AG20443 (cell line): ENCODE measurements around the gene RIMBP2.

Source experiments
- DNase-seq: peaks from one replicate; pipeline ENCODE4 v3.0.0; 2012; ENCODE audit warnings: low spot score, mixed read lengths

Gene RIMBP2

DNA sequence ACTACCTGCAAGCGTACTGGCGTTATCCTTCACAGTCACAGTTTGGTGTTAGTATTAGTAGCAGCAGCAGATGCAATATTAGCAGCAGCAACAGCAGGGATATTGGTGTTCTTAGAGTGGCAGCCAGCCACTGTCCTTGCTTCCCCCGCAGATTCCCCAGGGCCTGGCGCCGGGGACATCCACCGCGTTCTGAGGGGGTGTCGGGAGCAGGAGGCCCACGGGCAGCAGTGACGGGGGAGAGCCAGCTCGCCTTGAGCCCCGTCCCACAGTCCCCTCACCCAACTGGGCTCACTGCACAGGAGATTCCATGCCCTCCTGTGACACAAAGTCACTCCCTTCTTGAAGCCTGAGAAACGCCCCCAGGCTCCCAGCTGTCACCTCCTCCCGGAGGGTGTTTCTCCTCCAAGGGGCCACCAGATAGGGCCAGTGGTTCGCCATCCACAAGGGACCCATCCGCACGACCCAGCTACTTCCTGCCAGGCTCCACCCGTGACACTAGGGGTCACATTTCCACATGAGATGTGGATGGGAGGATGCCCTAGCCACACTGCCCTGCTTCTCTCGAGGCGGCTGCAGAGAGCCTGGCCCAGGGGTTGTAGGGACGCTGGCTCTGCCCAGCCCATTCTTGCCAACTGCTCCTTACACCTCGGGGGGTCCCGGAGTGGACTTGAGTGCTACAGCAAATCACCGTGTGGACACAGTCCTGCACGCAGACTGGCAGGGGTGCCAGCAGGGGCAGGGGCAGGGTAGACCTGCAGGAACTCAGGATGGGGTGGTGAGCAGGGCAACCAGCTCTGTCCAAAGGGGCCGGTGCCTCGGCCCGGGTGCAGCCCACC lies 255.3 kb downstream of the RIMBP2 start:
- no peak for DNase-seq

DNA sequence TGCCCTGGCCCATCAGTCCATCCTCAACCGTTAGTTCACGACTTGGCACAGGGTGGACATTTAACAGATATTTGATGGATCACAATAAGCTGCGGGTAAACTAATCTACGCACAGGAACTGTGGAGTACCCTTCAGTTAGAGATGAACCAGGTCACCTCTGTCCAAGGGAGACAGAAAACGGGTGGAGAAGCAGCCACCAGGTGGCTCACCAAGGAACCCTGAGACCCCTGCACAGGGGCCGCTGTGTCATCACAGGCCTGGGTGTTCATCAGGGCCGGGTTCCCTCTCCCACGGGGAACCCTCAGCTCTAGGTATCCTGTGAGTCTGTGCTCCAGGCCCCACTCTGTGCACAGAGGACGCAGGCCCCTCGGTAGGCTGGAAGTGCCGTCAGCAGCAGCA lies 256.2 kb downstream of the RIMBP2 start:
- no peak for DNase-seq

DNA sequence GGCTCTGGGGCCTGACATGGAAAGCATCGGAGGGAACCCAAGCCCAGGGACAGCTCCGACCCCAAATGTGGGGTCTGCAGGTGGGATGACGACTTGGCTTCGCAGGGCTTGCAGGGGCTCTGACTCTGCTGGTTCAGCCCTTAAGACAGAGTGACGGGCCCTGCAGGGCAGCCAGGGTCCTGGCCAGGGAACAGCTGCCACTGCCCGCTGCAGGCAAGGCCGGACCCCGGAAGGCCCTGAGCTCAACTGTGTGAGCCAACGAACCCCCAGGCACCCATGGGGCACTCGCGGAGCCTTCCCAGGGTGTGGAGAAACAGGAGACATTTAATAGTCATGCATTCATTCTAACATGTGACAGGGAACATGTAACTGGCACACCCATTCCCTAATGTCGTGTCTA lies 257.8 kb downstream of the RIMBP2 start:
- no peak for DNase-seq

DNA sequence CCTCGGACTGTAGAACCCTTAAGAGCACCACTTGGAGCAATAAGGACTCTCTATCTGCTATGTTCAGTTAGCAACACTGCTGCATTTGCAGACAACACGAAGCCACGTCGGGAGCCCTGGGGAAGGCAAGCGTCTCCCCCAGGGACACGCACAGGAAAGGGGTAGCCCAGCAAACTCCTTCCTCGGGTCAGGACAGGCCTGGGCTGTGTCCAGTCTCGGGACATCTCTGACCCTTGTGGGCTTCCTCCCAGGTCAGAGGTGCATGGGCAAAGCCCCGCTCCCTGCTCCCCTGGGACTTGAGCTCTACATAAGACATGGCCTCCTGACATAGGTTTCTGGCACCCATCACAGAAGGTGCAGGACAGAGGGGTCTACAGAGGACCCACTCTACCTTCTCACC lies 258.9 kb downstream of the RIMBP2 start:
- DNase-seq = no peak

DNA sequence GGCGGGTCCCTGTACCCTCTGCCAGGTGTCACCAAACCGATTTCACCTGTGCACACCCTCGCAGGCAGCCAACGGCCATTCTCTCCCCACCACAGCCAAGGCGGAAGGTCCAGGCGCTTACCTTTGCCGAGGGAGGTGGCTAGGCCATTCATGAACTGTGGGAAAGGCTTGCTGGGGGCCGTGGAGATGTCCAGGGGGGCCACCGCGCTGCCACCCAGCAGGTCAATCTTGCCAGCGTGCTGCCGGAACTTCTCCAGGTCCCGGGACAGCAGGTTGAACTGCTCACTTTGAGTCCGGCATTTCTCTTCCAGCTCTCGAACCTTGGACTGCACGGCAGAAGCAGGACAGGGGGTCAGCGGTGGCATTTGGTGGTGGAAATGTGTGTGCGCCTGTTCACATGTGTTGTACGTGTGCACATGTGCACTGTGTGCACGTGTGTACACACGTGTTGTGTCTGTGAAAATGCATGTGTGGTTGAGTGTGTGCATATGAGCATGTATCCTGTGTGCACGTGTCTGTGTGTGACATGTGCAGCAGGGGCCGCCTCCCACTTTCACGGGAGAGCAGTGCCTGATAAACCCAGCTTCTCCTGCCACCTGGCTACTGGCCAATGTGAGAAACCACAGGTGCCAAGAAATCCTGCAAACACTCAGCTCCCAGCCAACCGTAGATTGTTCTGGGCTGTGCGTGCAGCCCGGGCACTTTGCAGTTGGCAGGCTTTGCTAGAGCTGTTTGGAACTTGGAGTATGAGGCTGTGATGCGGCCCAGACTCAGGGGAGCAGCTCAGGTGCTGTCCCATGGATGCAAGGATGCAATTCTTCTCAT lies 259.5 kb downstream of the RIMBP2 start:
- DNase-seq = no peak

DNA sequence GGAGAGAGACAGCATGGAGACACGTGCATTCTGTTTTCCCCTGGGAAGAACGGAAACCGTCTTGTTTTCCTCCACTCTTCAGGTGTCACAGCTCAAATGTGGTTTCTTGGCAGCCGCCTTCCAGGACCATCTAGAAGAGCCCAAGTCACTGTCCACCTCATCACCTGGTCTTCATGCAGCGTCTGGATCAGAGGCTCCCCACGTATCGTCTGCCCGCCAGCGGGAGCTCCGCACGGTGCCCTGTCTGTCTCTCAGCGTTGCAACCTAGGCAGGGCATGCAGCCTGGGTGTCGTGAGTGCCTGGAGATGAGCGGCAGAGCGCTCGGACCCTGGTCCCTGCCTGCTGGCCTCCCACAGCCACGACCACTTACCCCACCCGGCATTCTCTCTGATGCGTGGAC lies 260.9 kb downstream of the RIMBP2 start:
- no peak for DNase-seq

DNA sequence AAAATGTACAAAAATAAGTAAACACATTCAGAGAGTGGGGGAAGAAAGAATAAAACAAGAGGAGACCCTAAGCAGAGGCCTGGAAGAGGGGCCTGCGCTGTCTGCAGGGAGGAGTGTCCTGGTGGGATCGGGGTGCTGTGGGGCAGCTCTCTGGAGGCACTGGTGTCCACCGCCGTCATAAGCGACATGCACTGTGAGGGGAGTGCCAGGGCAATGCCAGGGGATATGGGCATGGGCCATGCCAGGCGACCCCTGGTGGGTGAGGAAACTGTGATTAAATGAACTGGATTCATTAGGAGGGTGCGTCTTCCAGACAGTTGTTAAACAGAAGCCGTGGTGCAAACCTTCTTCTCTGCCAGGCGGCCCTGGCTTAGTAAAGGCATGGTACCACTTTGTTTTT lies 261.8 kb downstream of the RIMBP2 start:
- DNase-seq = no peak

DNA sequence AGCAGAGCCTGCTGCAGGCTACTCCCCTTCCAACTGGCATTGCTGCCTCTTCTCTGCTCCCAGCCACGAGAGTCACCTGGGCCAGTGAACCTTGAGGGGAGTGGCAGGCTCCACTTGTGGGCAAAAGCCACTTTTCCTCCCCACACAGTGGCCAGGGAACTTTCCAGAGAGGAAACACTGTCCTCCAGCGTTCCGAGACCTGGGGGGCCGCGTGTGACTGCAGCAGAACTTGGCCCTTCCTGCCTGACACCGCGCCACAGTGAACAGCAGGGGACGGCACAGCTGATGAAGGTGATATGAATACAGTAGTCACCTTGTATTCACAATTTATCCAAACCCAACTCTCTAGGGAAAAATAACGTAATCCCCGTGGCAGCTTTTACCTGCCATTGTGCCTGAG lies 263.6 kb downstream of the RIMBP2 start:
- DNase-seq = no peak

DNA sequence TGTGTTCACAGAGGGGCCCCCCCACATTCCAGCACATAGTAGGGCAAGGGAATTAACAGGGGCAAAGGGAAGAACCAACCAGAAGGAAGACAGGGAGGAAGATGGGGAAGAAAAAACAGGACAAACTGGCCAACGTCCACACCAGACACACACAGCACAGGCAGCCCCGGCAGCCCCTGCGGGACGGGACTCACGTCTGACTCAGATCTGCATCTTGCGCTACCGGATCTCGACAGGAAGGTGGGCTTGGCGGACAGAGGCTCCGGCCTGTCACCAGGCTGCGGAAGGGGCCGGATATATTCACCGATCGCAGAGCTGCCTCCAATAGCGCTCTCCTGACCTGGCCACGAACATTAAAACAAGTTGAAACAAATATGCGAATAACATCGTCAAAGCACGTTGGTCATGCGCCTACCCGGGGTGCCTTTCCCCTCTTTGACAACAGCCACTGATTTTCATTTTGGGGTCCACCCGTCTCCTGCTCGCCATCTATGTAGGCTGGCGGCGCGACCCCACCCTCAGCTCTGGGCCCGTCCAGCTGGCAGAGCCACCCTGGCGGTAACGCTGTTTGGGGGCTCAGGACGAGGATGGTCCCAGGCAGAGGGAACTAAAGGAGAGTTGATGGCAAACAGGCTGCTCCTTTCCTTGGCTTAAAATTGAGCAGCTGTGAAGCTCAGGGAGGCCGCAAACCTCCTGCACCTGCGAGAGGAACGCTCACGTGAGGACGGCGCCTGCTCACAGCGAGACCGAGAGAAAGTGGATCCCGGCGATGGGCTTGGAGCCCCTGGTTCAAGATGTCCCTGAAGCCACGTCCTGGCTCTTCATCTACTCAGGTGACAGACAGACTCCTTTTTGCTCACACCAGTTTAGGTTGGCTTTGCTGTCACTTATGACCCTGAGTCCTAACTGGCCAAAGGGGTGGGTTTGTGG lies 264.8 kb downstream of the RIMBP2 start:
- DNase-seq = no peak

DNA sequence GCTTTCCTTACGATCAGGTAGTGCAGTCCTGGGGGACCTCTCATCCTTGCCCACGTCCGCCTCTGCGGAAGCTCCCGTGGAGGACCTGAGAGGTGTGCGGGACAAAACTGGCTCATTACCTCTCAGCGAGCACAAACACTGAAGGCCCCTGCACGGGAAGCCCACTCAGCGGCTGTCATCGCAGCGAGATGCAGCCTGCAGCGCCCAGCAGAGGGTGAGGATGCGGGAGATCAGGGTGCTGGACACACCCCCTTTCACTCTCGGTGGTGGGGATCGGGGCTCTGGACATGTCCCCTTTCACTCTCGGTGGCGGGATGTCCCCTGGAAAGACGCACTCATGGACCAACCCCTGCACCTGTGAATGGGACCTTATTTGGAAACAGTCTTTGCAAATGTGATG lies 266.8 kb downstream of the RIMBP2 start:
- DNase-seq = no peak

DNA sequence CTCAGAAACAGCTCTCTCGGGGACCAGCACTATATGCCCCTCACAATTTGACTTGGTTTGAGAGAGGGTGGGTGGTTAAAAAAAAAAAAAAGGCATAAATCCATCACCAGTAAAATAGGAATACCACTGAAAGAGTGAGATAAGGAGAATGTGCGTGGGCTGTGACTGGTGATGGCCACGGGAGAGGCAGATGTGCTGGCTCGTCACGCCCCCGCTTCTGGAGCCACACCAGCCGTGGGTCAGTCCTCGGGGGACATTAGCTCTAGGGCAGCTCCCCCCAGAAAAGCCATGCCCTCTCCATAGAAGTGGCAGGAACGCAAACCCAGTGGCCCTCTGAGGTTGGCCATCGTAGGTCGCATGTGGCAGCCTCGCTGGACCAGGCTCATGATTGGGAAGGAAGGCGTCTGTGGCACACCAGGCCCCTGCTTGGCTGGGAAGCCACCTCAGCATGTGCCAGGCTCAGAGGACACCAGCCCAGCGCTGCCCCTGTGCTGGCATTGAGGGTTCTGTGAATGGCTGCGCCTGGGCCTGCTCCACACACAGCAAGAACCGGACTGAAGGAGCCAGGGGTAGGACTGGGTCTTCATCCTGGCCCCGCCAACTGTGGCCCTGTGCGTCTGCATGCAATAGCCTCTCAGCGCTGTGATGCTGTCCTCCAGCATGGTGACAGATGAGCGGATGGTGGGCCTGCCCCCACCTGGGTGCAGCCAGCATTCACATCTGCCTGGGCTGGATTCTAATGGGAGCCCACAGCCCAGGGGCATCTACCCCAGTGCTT lies 267.9 kb downstream of the RIMBP2 start:
- no peak for DNase-seq

DNA sequence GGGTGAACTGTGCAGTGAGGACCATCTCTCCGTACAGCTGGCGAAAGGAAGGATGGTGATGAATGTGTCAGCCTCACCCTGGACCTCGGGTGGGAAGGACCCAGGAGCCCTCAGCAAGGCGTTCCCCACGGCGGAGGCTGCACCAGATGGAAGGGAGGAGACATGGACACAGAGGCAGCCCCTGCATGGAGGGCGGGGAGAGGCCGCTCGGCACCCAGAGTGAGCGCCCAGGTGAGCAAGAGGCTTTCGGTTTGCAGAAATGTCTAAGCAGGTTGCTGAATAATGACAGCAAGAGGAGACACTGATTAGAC lies 268.5 kb downstream of the RIMBP2 start:
- DNase-seq = no peak

DNA sequence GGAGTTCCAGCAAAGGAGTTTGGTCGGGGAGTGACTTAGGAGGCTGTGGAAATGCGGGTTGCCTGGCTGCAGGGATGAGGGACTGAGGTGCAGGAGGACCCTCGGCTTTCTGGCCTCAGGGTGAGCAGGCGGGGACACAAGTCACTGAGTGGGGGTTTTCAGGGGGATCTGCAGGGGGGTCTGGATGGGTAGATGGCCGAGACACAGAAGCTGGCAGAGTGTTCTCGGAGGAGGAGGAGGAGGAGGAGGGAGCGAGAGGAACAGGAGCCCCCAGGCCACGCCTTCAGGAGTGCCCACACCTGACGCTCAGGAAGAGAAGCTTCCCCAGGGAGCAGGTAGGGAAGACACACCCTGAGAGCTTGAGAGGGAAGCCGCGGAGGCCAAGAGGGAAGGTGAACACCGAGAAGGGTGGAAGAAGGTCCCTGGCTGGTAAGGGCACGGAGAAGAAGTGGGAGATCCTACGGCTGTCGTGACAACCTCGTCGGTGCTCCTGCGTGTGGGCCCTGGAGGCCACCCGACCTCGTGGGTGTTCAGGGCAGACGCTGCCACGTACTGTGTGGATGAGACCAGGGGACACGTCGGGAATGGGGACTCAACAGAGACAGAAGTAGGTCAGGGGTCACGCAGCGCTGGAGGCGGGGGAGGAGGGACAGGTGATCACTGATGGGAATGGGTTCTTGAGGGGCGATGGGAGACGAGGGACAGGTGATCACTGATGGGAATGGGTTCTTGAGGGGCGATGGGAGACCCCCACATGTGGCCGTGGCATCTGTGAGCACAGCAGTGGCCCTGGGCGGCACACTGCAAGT lies 269.0 kb downstream of the RIMBP2 start:
- no peak for DNase-seq

DNA sequence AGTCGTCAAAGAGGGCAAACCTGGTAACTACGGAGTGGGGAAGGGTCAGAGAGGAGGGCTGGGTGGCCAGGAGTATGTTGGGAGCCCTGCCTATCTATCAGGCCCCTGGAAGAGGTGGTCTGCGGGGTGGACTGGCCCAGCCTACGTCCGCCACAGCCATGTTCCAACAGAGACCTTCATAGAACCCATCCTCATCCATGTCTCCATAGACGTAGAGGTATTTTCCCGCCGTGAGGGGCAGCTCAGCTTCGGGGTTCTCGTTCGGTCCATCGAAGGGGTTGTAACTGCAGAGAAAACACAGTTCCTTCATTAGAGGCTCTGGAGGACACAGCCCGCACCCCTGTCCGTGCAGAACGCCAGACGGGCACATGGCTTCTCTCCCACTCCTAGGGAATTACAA lies 271.1 kb downstream of the RIMBP2 start:
- DNase-seq = no peak

DNA sequence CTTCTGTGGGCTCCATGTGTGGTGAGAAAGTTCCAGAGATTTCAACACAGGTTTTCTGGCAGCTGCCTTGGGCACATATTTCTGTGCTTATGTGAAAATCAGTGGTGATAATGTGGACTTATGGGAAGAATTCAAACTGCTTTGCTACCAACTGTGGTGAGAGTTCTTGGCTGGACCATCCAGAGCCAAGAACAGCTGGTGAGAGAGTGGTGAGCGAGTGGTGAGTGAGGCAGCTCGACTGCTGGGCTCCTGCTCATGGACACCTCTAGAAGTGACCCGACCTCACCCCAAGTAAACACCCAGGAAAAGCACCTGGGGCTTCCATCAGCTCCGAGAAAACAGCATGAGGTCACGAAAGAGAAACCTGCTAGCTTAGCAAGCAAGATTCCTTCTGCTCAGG lies 272.0 kb downstream of the RIMBP2 start:
- DNase-seq = no peak

DNA sequence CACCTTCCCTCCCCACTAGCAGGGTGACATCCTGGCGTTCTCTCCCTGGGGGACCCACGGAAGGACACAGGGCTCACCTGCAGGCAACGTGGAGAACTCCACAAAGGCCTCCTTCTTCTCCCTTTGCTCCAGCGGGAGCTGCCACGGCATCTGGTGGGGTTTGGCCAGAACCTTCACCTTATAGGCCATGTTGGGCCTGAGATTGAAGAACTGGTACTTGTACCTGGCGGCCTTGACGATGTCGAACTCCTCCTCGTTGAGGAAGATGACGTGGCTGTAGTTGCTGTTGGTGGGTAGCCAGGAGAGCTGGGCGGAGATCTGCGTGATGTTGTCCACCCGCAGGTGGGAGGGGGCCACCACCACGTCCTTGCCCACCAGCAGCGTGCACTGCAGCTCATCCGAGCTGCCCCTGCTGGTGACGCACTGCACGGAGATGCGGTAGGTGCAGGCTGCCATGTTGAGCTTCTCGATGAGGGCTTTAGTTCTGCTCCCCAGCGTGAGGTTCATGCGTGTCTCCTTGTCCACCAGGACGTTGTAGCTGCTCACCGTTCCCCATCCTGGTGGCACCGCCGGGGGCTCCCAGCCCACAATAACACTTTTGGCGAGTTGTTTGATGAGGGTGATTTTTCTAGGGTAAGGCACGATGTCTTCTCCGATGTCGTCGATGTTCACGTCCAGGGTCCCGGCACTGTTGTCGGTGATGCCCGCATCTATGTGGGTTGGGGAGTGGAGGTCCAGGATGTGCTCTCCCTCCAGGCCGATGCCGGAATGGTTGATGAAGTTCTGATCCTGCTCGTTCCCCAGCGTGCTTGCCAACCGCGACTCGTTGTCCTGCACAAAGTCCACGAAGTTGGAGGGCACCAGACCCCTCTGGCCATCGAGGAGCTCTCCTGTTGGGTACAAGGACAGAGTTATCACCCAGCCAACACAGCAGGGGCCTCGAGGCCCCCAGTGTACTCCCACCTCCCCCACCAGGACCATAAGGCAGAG lies 274.0 kb downstream of the RIMBP2 start:
- DNase-seq = no peak

DNA sequence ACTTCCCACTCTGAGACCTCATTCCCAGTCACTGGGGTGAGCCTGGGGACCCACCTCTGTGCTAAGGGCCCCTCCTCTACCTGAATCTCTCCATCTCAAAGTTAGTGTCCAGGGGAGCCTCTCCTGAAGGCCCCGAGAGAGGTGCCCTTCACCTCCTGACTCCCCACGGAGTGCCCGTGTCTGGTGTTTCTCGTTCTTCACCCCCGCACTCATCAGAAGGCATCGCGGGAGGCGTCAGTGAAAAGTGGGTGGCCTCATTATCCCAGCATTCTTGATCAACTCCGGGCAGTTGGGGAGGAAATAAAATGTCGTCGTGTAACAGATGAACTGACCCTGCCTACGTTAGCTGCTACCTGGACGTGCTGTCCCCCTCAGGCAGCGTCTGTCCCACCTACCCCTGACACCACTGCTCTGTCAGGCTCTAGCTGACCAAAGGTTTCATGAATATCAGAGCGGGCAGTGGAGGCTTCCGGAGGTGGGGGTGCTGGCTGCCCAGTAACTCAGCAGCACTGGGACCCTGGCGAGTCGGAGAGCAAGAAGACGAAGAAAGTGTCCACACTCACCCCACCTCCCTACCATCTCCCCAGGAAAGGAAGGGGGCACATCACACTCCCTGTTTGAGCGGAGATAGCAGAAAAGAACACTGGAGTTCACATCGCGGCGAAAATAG lies 275.6 kb downstream of the RIMBP2 start:
- no peak for DNase-seq

DNA sequence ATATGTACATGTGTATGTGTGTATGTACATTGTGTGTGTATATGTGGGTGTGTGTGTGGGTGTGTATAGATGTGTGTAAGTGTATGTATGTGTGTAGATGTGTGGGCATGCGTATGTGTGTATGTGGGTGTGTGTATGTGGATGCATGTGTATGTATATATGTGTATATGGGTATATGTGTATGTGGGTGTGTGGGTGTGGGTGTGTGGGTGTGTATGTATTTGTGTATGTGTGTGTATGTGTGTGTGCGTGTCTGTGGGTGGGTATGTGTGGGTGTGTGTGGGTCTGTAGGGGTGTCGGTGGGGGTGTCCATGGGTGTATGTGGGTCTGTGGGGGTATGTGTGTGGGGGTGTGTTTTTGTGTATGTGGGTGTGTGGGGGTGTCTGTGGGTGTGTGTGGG lies 276.8 kb downstream of the RIMBP2 start:
- no peak for DNase-seq

DNA sequence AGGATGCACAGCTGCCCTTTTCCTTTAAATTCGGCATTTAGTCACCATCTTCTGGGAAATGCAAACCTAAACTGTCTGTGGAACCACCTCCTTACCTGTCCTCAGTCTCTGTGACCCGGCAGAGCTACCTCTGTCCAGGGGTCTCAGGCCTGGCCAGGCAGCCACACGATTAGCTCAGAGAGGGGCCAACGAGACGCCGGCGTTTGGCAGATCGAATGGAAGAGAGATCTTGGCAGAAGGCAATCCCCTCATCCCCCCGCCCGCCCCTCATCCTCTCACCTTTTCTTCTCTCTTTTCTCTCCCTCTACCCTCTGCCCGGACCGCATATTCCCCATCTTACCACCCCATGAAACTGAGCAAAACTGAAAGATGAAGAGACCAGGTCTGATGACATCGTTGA lies 277.4 kb downstream of the RIMBP2 start:
- DNase-seq = no peak
